A549 (cell line): ENCODE results near the gene ZNF292. TPM values are rescaled to one million over a fixed set of nuclear protein-coding genes. Genes with fewer than 3 reads are reported as not detected.
A peak's percentile ranks its signal among the peaks of the same experiment; 100 is the strongest.

Source experiments
- ATAC-seq, 2 experiments: fragments of 200-7000 bp in 1 of 2; fragments of >200 bp in 1 of 2; cut with Nextera tagmentation in 1 of 2; cut with Tn5 transposase in 1 of 2; 3 replicates each; pipeline versions ENCODE4 v1.8.0 to v1.9.1; 2018 to 2020; ENCODE audit warnings: mild to moderate bottlenecking in 1 of 2, moderate library complexity in 1 of 2
- CTCF ChIA-PET: fragments of 300-600 bp; sonication (Branson Sonifier 250); formaldehyde crosslinking; extraction: SDS; loops from one replicate; lab custom pipeline; 2021; ENCODE audit warnings: antibody characterized with exemption, inconsistent platforms; lab: Yijun Ruan, JAX
- POLR2A ChIA-PET: fragments of 350-600 bp; formaldehyde crosslinking; extraction: SDS; loops from one replicate; lab custom pipeline; 2021; ENCODE audit warnings: antibody characterized with exemption, inconsistent platforms; lab: Yijun Ruan, JAX
- DNase-seq, 2 experiments: peaks; one replicate each; pipeline versions ENCODE4 v3.0.0 to v3.0.0-alpha.2; 2011 to 2016; ENCODE audit warnings: low read depth in 1 of 2, low spot score in 1 of 2
- FAIRE-seq: peaks from 2 replicates; lab custom pipeline; 2011; peaks lifted over from hg19 to GRCh38; lab: Jason Lieb, UNC
- H3K27ac ChIP-seq, 2 experiments: fragments of >200 bp; sonication (Bioruptor Twin); formaldehyde crosslinking; 3 replicates each; pipeline ENCODE4 v1.5.1; 2016 to 2017
- H3K4me1 ChIP-seq: fragments of >200 bp; sonication (Bioruptor Twin); formaldehyde crosslinking; 3 replicates; pipeline ENCODE4 v1.6.1; 2016
- H3K4me2 ChIP-seq: fragments of >200 bp; sonication (Bioruptor Twin); formaldehyde crosslinking; 3 replicates; pipeline ENCODE4 v1.6.1; 2016
- H3K4me3 ChIP-seq: fragments of >200 bp; sonication (Bioruptor Twin); formaldehyde crosslinking; 3 replicates; pipeline ENCODE4 v1.5.1; 2016
- H3K9me3 ChIP-seq: fragments of >200 bp; sonication (Bioruptor Twin); formaldehyde crosslinking; 3 replicates; pipeline ENCODE4 v1.6.1; 2016
- BHLHE40 ChIP-seq: IDR thresholded peaks from 2 replicates; pipeline ENCODE4 v1.6.1; 2012; ENCODE audit warnings: low read depth, low read length, inconsistent platforms
- CBX2 ChIP-seq: fragments of 200-600 bp; sonication (generic); IDR thresholded peaks from 2 replicates; pipeline ENCODE4 v1.6.1; 2016; ENCODE audit warnings: low read depth, mild to moderate bottlenecking, borderline replicate concordance
- CBX8 ChIP-seq: fragments of 200-600 bp; sonication (generic); IDR thresholded peaks from 2 replicates; pipeline ENCODE4 v1.6.1; 2016
- CHD4 ChIP-seq: fragments of 200-600 bp; sonication (generic); IDR thresholded peaks from 2 replicates; pipeline ENCODE4 v1.6.1; 2016; ENCODE audit warnings: antibody characterized with exemption, mild to moderate bottlenecking, borderline replicate concordance
- EHF ChIP-seq: fragments of 250-450 bp; sonication (Bioruptor Pico); IDR thresholded peaks from 2 replicates; pipeline ENCODE4 v1.5.0; 2020; ENCODE audit warnings: mild to moderate bottlenecking
- ESRRA ChIP-seq: fragments of 150-350 bp; IDR thresholded peaks from 2 replicates; pipeline ENCODE4 v1.6.1; 2014; ENCODE audit warnings: mild to moderate bottlenecking, low read length, borderline replicate concordance
- FOSB ChIP-seq: fragments of 250-450 bp; sonication (Bioruptor Pico); IDR thresholded peaks from 2 replicates; pipeline ENCODE4 v1.5.0; 2020; ENCODE audit warnings: mild to moderate bottlenecking, moderate library complexity
- FOSL2 ChIP-seq, 2 experiments: fragments of 450-650 bp in 1 of 2; fragments of >200 bp in 1 of 2; sonication (Bioruptor Twin) in 1 of 2; formaldehyde crosslinking; IDR thresholded peaks; 2 replicates each; pipeline versions ENCODE4 v1.5.0 to v1.6.1; 2016 to 2020; ENCODE audit warnings: mild to moderate bottlenecking in 1 of 2, moderate library complexity in 1 of 2
- FOXS1 ChIP-seq: fragments of 250-450 bp; sonication (Bioruptor Pico); IDR thresholded peaks from 2 replicates; pipeline ENCODE4 v1.5.0; 2020; ENCODE audit warnings: mild to moderate bottlenecking, moderate library complexity
- HMGXB4 ChIP-seq: fragments of 250-450 bp; sonication (Bioruptor Pico); IDR thresholded peaks from 2 replicates; pipeline ENCODE4 v1.5.0; 2021; ENCODE audit warnings: mild to moderate bottlenecking, moderate library complexity, borderline replicate concordance
- HOXA7 ChIP-seq: fragments of 250-450 bp; sonication (Bioruptor Pico); IDR thresholded peaks from 2 replicates; pipeline ENCODE4 v1.5.0; 2020; ENCODE audit warnings: mild to moderate bottlenecking, moderate library complexity
- HOXB13 ChIP-seq: fragments of 250-450 bp; sonication (Bioruptor Pico); IDR thresholded peaks from 2 replicates; pipeline ENCODE4 v1.5.0; 2020; ENCODE audit warnings: low read depth, mild to moderate bottlenecking, moderate library complexity
- JUNB ChIP-seq: fragments of >200 bp; sonication (Bioruptor Twin); formaldehyde crosslinking; IDR thresholded peaks from 2 replicates; pipeline ENCODE4 v1.6.1; 2016
- KDM1A ChIP-seq: fragments of 200-600 bp; sonication (generic); IDR thresholded peaks from 2 replicates; pipeline ENCODE4 v1.6.1; 2016; ENCODE audit warnings: low read depth, mild to moderate bottlenecking
- KDM5A ChIP-seq: fragments of 200-600 bp; sonication (generic); IDR thresholded peaks from 2 replicates; pipeline ENCODE4 v1.6.1; 2016; ENCODE audit warnings: antibody characterized with exemption, mild to moderate bottlenecking
- MAFK ChIP-seq: fragments of 450-650 bp; IDR thresholded peaks from 2 replicates; pipeline ENCODE4 v1.6.1; 2014; ENCODE audit not compliant: partially characterized antibody
- MAZ ChIP-seq: fragments of 150-350 bp; IDR thresholded peaks from 2 replicates; pipeline ENCODE4 v1.6.1; 2014; ENCODE audit warnings: antibody characterized with exemption, low read depth, low read length, borderline replicate concordance
- NFE2L2 ChIP-seq: fragments of 150-350 bp; conservative IDR thresholded peaks from 2 replicates; pipeline ENCODE4 v1.6.1; 2014; ENCODE audit warnings: low read length
- NPAS2 ChIP-seq: fragments of 250-450 bp; sonication (Bioruptor Pico); IDR thresholded peaks from 2 replicates; pipeline ENCODE4 v1.8.0; 2022; ENCODE audit warnings: mild to moderate bottlenecking, moderate library complexity, borderline replicate concordance
- RARB ChIP-seq: fragments of 250-450 bp; sonication (Bioruptor Pico); IDR thresholded peaks from 2 replicates; pipeline ENCODE4 v1.8.0; 2021; ENCODE audit warnings: mild to moderate bottlenecking, moderate library complexity
- SMC3 ChIP-seq: fragments of >200 bp; sonication (Bioruptor Twin); formaldehyde crosslinking; IDR thresholded peaks from 3 replicates; pipeline ENCODE4 v1.6.1; 2018; ENCODE audit warnings: inconsistent platforms
- SREBF2 ChIP-seq: fragments of 450-650 bp; IDR thresholded peaks from 2 replicates; pipeline ENCODE4 v1.6.1; 2014; ENCODE audit warnings: mild to moderate bottlenecking, moderate library complexity
- TP53 ChIP-seq: fragments of 250-450 bp; sonication (Bioruptor Pico); IDR thresholded peaks from 2 replicates; pipeline ENCODE4 v1.5.0; 2021; ENCODE audit warnings: mild to moderate bottlenecking, moderate library complexity
- ZC3H11A ChIP-seq: fragments of 450-650 bp; IDR thresholded peaks from 2 replicates; pipeline ENCODE4 v1.6.1; 2014; ENCODE audit warnings: antibody characterized with exemption, mild to moderate bottlenecking
- ZFP36 ChIP-seq: fragments of 450-650 bp; IDR thresholded peaks from 2 replicates; pipeline ENCODE4 v1.6.1; 2014; ENCODE audit warnings: borderline replicate concordance; ENCODE audit not compliant: partially characterized antibody
- ZNF302 ChIP-seq: fragments of 250-450 bp; sonication (Bioruptor Pico); IDR thresholded peaks from 2 replicates; pipeline ENCODE4 v1.9.0; 2021; ENCODE audit warnings: inconsistent platforms, mild to moderate bottlenecking, moderate library complexity
- WGBS: methylation state at CpG from one replicate; pipeline ENCODE4 v1.1.6; 2017; ENCODE audit errors: missing lambda C conversion rate; 5-methylcytosine and 5-hydroxymethylcytosine counted together
- polyA plus RNA-seq, 4 experiments: library from polyadenylated mRNA; depleted of rRNA in 3 of 4; stranded (reverse); fragments of >200 nt; fragmentation: RNase III in 1 of 4; extraction: RNeasy Plus Mini Kit Qiagen cat#74134 plus additional on column Dnase treatment in 1 of 4; gene quantifications; 2 replicates in 3 of 4; 3 replicates in 1 of 4; pipeline ENCODE4 v1.2.3, GENCODE V29; 2011 to 2017
- TF ChIP-seq, protein P1 (sequence below): fragments of >200 bp; sonication (Bioruptor Twin); formaldehyde crosslinking; IDR thresholded peaks from 3 replicates; pipeline ENCODE4 v1.5.1; 2016

The ZNF292 gene
- polyA plus RNA-seq, 2 of the 4 experiments (the other 2 are of a cell fraction) = 2.5 to 7.5 TPM

DNA sequence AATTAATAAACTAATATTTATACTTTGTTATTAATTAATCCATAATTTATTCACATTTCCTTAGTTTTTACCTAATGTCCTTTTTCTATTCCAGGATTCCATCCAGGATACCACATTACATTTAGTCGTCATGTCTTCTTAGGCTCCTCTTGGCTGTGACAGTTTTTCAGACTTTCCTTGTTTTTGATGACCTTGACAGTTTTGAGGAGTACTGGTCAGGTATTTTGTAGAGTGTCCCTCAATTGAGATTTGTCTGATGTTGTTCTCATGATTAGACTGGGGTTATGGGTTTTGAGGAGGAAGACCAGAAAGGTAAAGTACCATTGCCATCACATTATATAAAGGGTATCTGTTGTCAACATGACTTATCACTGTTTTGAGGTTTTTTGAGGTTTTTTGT, 67.3 kb downstream of the ZNF292 start:
- Histone ChIP-seq H3K27ac (no peak overlapping the region), H3K4me3 (no peak overlapping the region), H3K4me1 (no peaks in the 10 kb centered on the region), H3K9me3 (no peaks in the 10 kb centered on the region), H3K4me2 (no peak overlapping the region)
- ChIA-PET CTCF (no interaction called here), POLR2A (no interaction called here)
- TF ChIP-seq CBX2 (no peak), MAFK (peak; percentile 75), HMGXB4 (CRISPR knock-in tag) (no peak), ESRRA (no peak), BHLHE40 (no peak), FOSL2 (IDR thresholded peaks at IDR 0.05) (no peak), FOSL2 (CRISPR knock-in tag; IDR thresholded peaks at IDR 0.05) (no peak), MAZ (no peak)
- TF ChIP-seq, protein P1, sequence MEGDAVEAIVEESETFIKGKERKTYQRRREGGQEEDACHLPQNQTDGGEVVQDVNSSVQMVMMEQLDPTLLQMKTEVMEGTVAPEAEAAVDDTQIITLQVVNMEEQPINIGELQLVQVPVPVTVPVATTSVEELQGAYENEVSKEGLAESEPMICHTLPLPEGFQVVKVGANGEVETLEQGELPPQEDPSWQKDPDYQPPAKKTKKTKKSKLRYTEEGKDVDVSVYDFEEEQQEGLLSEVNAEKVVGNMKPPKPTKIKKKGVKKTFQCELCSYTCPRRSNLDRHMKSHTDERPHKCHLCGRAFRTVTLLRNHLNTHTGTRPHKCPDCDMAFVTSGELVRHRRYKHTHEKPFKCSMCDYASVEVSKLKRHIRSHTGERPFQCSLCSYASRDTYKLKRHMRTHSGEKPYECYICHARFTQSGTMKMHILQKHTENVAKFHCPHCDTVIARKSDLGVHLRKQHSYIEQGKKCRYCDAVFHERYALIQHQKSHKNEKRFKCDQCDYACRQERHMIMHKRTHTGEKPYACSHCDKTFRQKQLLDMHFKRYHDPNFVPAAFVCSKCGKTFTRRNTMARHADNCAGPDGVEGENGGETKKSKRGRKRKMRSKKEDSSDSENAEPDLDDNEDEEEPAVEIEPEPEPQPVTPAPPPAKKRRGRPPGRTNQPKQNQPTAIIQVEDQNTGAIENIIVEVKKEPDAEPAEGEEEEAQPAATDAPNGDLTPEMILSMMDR = no peak
- 95% methylated on average over 1 of the region's 1 CpG for WGBS
- FAIRE-seq (no peak), DNase-seq (no peak), ATAC-seq (no peak)

GRCh38 chr6:87224971-87225370, 69.6 kb downstream of the ZNF292 start:
- H3K9me3 ChIP-seq = no peaks in the 10 kb centered on the region
- WGBS = 94% methylated on average over 1 of the region's 1 CpG
- TF ChIP-seq HOXB13 (CRISPR knock-in tag) (no peak), SMC3 (no peak), FOSL2 (IDR thresholded peaks at IDR 0.05) (no peak), FOSL2 (CRISPR knock-in tag; IDR thresholded peaks at IDR 0.05) (no peak), NFE2L2 (no peak), HOXA7 (CRISPR knock-in tag) (no peak), TP53 (CRISPR knock-in tag) (no peak), KDM1A (no peak), ZFP36 (no peak)
- H3K4me1 ChIP-seq = no peaks in the 10 kb centered on the region
- FAIRE-seq = no peak
- no peak overlapping the region for H3K27ac ChIP-seq
- CTCF ChIA-PET = no interaction called here
- POLR2A ChIA-PET = no interaction called here
- no peak for DNase-seq
- no peak for ATAC-seq
- no peak overlapping the region for H3K4me3 ChIP-seq
- no peak overlapping the region for H3K4me2 ChIP-seq

GRCh38 chr6:87225511-87225910, 70.1 kb downstream of the ZNF292 start:
- POLR2A ChIA-PET = no interaction called here
- FAIRE-seq = no peak

More at GRCh38 chr6:87225511-87225910, 70.1 kb downstream of the ZNF292 start:
- 85% methylated on average over 2 of the region's 2 CpGs for WGBS
- TF ChIP-seq CBX2 (no peak), FOSB (CRISPR knock-in tag) (no peak), RARB (CRISPR knock-in tag) (no peak), NPAS2 (CRISPR knock-in tag) (no peak), FOXS1 (CRISPR knock-in tag) (no peak), SREBF2 (no peak), ZNF302 (CRISPR knock-in tag) (no peak), CHD4 (no peak), CBX8 (no peak), EHF (no peak), ESRRA (no peak), ZC3H11A (no peak), JUNB (no peak), KDM5A (no peak), TP53 (CRISPR knock-in tag) (no peak)
- TF ChIP-seq, protein P1 = no peak
- no peak overlapping the region for H3K27ac ChIP-seq
- CTCF ChIA-PET = no interaction called here
- H3K4me2 ChIP-seq = no peak overlapping the region
- no peaks in the 10 kb centered on the region for H3K9me3 ChIP-seq
- ATAC-seq (no peak), DNase-seq (no peak)
- H3K4me3 ChIP-seq = no peak overlapping the region
- H3K4me1 ChIP-seq = no peaks in the 10 kb centered on the region
